Neural progenitor cell (in vitro differentiated cells): ENCODE data around the gene PDZRN4. TPM values are rescaled to one million over a fixed set of nuclear protein-coding genes. Genes with fewer than 3 reads are reported as not detected.

Experiments
- DNase-seq: peaks from one replicate; pipeline ENCODE4 v3.0.0-alpha.2; 2016; ENCODE audit warnings: low spot score
- H2AFZ ChIP-seq: fragments of 200-600 bp; sonication (generic); replicated peaks from 2 replicates; pipeline ENCODE4 v1.6.1; 2016; ENCODE audit warnings: antibody characterized with exemption
- H3F3A ChIP-seq: fragments of 200-600 bp; sonication (generic); 2 replicates; pipeline ENCODE4 v1.6.1; 2016; ENCODE audit warnings: antibody characterized with exemption, low read depth
- H3K27ac ChIP-seq: fragments of 200-600 bp; sonication (generic); 2 replicates; pipeline ENCODE4 v1.5.1; 2016; ENCODE audit warnings: mild to moderate bottlenecking
- H3K27me3 ChIP-seq: fragments of 200-600 bp; sonication (generic); 2 replicates; pipeline ENCODE4 v1.6.1; 2016; ENCODE audit warnings: mild to moderate bottlenecking, moderate library complexity
- H3K36me3 ChIP-seq: fragments of 200-600 bp; sonication (generic); 2 replicates; pipeline ENCODE4 v1.5.1; 2016
- H3K4me1 ChIP-seq: fragments of 200-600 bp; sonication (generic); 2 replicates; pipeline ENCODE4 v1.6.1; 2016; ENCODE audit warnings: mixed run types
- H3K4me2 ChIP-seq: fragments of 200-600 bp; sonication (generic); 2 replicates; pipeline ENCODE4 v1.6.1; 2016
- H3K4me3 ChIP-seq: fragments of 200-600 bp; sonication (generic); 2 replicates; pipeline ENCODE4 v1.5.1; 2016
- H3K79me2 ChIP-seq: fragments of 200-600 bp; sonication (generic); 2 replicates; pipeline ENCODE4 v1.6.1; 2016; ENCODE audit warnings: low read depth
- H3K9ac ChIP-seq: fragments of 200-600 bp; sonication (generic); 2 replicates; pipeline ENCODE4 v1.6.1; 2016
- H3K9me3 ChIP-seq: fragments of 200-600 bp; sonication (generic); 2 replicates; pipeline ENCODE4 v1.5.1; 2016; ENCODE audit warnings: low read depth
- H4K20me1 ChIP-seq: fragments of 200-600 bp; sonication (generic); 2 replicates; pipeline ENCODE4 v1.6.1; 2016; ENCODE audit warnings: low read depth
- H3K27ac Mint-ChIP-seq: 3 replicates; pipeline ENCODE4 v1.8.0; 2021; ENCODE audit warnings: mixed read lengths
- H3K27me3 Mint-ChIP-seq: 2 replicates; pipeline ENCODE4 v1.8.0; 2022; ENCODE audit warnings: low read depth, mild to moderate bottlenecking, inconsistent platforms, moderate library complexity, mixed read lengths; ENCODE audit not compliant: insufficient read depth
- H3K36me3 Mint-ChIP-seq: 3 replicates; pipeline ENCODE4 v1.8.0; 2021; ENCODE audit warnings: mixed read lengths
- H3K4me1 Mint-ChIP-seq: 3 replicates; pipeline ENCODE4 v1.8.0; 2021; ENCODE audit warnings: mixed read lengths
- H3K4me3 Mint-ChIP-seq: 3 replicates; pipeline ENCODE4 v1.8.0; 2021; ENCODE audit warnings: mild to moderate bottlenecking, moderate library complexity, mixed read lengths
- H3K9me3 Mint-ChIP-seq: 3 replicates; pipeline ENCODE4 v1.8.0; 2020; ENCODE audit warnings: mixed read lengths
- CTCF ChIP-seq: fragments of 200-600 bp; sonication (generic); IDR thresholded peaks from 2 replicates; pipeline ENCODE4 v1.5.1; 2017; ENCODE audit warnings: antibody characterized with exemption, mild to moderate bottlenecking
- EZH2 ChIP-seq: fragments of 200-600 bp; sonication (generic); IDR thresholded peaks from 2 replicates; pipeline ENCODE4 v1.6.1; 2017; ENCODE audit warnings: antibody characterized with exemption, mild to moderate bottlenecking, moderate library complexity
- EZH2phosphoT487 ChIP-seq: fragments of 200-600 bp; sonication (generic); IDR thresholded peaks from 2 replicates; pipeline ENCODE4 v1.6.1; 2017; ENCODE audit warnings: antibody characterized with exemption
- total RNA-seq: library from RNA; depleted of rRNA; stranded (reverse); fragments of >200 nt; gene quantifications from 2 replicates; pipeline ENCODE4 v1.2.3, GENCODE V29; 2015; ENCODE audit warnings: low replicate concordance

The PDZRN4 gene
- total RNA-seq, 1 donor from 2014 or later, result 0.06 TPM

DNA sequence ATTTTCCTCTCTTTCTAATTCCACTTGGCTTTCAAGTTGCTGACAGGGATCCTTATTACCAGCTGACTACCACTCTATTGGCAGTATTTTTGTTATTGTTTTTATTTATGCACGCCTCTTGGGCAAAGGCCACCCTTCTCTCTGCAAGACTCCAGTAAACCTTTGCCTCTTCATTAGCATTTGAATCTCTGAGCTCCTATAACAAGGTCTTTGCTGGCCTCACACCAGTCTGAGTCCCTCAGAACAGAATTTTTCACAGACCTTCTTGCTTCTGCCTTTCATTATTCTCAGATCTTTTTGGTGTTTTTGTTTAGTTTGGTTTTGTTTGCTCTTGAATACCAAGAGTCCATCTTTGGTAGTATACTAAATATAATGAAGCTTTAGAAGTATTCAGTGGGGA lies 145.9 kb downstream of the PDZRN4 start:
- no peaks in the 10 kb centered on the region for H3K36me3 ChIP-seq
- no peaks in the 10 kb centered on the region for H3K79me2 ChIP-seq
- TF ChIP-seq EZH2 (no peak), CTCF (no peak), EZH2phosphoT487 (no peak)
- no peaks in the 10 kb centered on the region for H4K20me1 ChIP-seq
- no peak overlapping the region for H3K9ac ChIP-seq
- no peak overlapping the region for H3K4me3 ChIP-seq
- H3K4me3 Mint-ChIP-seq, result no peak overlapping the region
- DNase-seq, result no peak
- H3K27ac ChIP-seq, result no peak overlapping the region
- peaks cover 18% of the 10 kb centered on the region for H3K9me3 Mint-ChIP-seq
- H3K4me2 ChIP-seq, result peak overlapping the region; percentile 5
- H3F3A ChIP-seq, result peaks cover 11% of the 10 kb centered on the region
- H3K4me1 ChIP-seq, result peaks cover 15% of the 10 kb centered on the region
- peaks cover 3% of the 10 kb centered on the region for H3K36me3 Mint-ChIP-seq
- H3K4me1 Mint-ChIP-seq, result peaks cover 27% of the 10 kb centered on the region
- no peak overlapping the region for H2AFZ ChIP-seq
- peak overlapping the region; percentile 42 for H3K27ac Mint-ChIP-seq
- no peaks in the 10 kb centered on the region for H3K9me3 ChIP-seq
- peaks cover 5% of the 10 kb centered on the region for H3K27me3 Mint-ChIP-seq
- no peaks in the 10 kb centered on the region for H3K27me3 ChIP-seq

GRCh38 chr12:41334390-41334789 lies 146.3 kb downstream of the PDZRN4 start:
- Histone ChIP-seq H3K79me2 (no peaks in the 10 kb centered on the region), H4K20me1 (no peaks in the 10 kb centered on the region), H3K27ac (peak overlapping the region; percentile 5), H3K4me2 (peak overlapping the region; percentile 5), H3K4me3 (no peak overlapping the region), H3F3A (peaks cover 11% of the 10 kb centered on the region), H3K9me3 (no peaks in the 10 kb centered on the region), H3K36me3 (no peaks in the 10 kb centered on the region), H3K27me3 (no peaks in the 10 kb centered on the region), H2AFZ (no peak overlapping the region), H3K4me1 (peaks cover 15% of the 10 kb centered on the region), H3K9ac (no peak overlapping the region)
- Mint-ChIP-seq H3K27me3 (peaks cover 5% of the 10 kb centered on the region), H3K27ac (peak overlapping the region; percentile 31), H3K36me3 (peaks cover 3% of the 10 kb centered on the region), H3K9me3 (peaks cover 22% of the 10 kb centered on the region), H3K4me3 (no peak overlapping the region), H3K4me1 (peaks cover 27% of the 10 kb centered on the region)
- peak; percentile 7 for DNase-seq
- TF ChIP-seq EZH2phosphoT487 (no peak), EZH2 (no peak), CTCF (no peak)

- Histone ChIP-seq H3K36me3 (no peaks in the 10 kb centered on the region), H3F3A (peaks cover 11% of the 10 kb centered on the region), H3K9ac (no peak overlapping the region), H2AFZ (no peak overlapping the region), H3K79me2 (no peaks in the 10 kb centered on the region), H3K27ac (no peak overlapping the region), H3K4me1 (peaks cover 15% of the 10 kb centered on the region), H4K20me1 (no peaks in the 10 kb centered on the region), H3K4me3 (no peak overlapping the region), H3K9me3 (no peaks in the 10 kb centered on the region), H3K4me2 (no peak overlapping the region), H3K27me3 (no peaks in the 10 kb centered on the region)
- Mint-ChIP-seq H3K4me3 (no peak overlapping the region), H3K9me3 (peaks cover 36% of the 10 kb centered on the region), H3K36me3 (peaks cover 3% of the 10 kb centered on the region), H3K27me3 (peaks cover 5% of the 10 kb centered on the region), H3K4me1 (peaks cover 27% of the 10 kb centered on the region), H3K27ac (peak overlapping the region; percentile 51)
- DNase-seq, result no peak
- no peak for TF ChIP-seq EZH2phosphoT487
- no peak for TF ChIP-seq EZH2
- TF ChIP-seq CTCF, result no peak
Observed at GRCh38 chr12:41336041-41336549, 148.0 kb downstream of the PDZRN4 start.
